Upper lobe of right lung (tissue), 1 donor: ENCODE data around the gene PTPRG. TPM values are rescaled to one million over a fixed set of nuclear protein-coding genes. Genes with fewer than 3 reads are reported as not detected.

Experiments used
- ATAC-seq: fragments of 200-7000 bp; cut with Tn5 transposase; one replicate; pipeline ENCODE4 v1.9.1; 2020; ENCODE audit warnings: mild to moderate bottlenecking, moderate library complexity
- DNase-seq: peaks from one replicate; pipeline ENCODE4 v3.0.0-alpha.2; 2020
- H3K27ac ChIP-seq: fragments of 200-600 bp; one replicate; pipeline ENCODE4 v1.8.0; 2022
- H3K27me3 ChIP-seq: fragments of 200-600 bp; one replicate; pipeline ENCODE4 v1.8.0; 2022; ENCODE audit warnings: mild to moderate bottlenecking
- H3K36me3 ChIP-seq: fragments of 200-600 bp; one replicate; pipeline ENCODE4 v1.8.0; 2022
- H3K4me1 ChIP-seq: fragments of 200-600 bp; one replicate; pipeline ENCODE4 v1.8.0; 2022
- H3K4me3 ChIP-seq: fragments of 200-600 bp; one replicate; pipeline ENCODE4 v1.8.0; 2022; ENCODE audit warnings: mild to moderate bottlenecking
- H3K9me3 ChIP-seq: fragments of 200-600 bp; one replicate; pipeline ENCODE4 v1.8.0; 2022
- intact Hi-C: fragments of 100-400 bp; cut with DNase I; formaldehyde crosslinking; loops from one replicate; pipeline ENCODE4 v1.11.0; 2022
- total RNA-seq: library from RNA; stranded (reverse); fragmentation: NEBNext Ultra II Directional; extraction: Animal tissue kit (Norgen Biotek cat#: 25700); gene quantifications from one replicate; pipeline ENCODE4 v1.2.1, GENCODE V29; 2021
- TF ChIP-seq, protein P1 (sequence below): fragments of 200-600 bp; IDR thresholded peaks from one replicate; pipeline ENCODE4 v1.8.0; 2022; ENCODE audit warnings: antibody characterized with exemption
- donor health status: DM: no; HTN: yes; CAD: no; lungs with severe emphysema.

PTPRG gene
- total RNA-seq, 1 donor from 2014 or later, result 86.7 TPM

DNA sequence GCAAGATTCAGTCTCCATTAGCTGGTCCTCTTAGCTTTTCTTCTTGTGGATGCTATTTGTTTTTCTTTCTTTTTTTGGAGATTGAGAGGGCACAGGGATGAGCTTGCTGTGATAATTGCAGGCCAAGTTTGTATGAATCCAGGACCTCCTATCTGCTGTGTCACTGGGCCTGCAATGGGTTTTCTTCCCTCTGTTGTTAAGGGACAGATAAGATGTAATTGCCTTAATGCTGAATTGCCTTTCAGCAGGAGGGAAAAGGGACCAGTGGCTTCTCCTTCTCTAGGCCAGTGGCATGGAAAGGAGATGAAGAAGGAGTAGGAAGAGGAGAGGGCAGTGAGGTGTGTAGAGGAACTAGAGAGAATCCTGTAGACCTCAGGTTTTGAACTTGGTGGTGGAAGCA, 29.9 kb downstream of the PTPRG start:
- Histone ChIP-seq H3K4me1 (peaks cover 11% of the 10 kb centered on the region), H3K36me3 (peaks cover 10% of the 10 kb centered on the region), H3K27me3 (no peaks in the 10 kb centered on the region), H3K4me3 (no peak overlapping the region), H3K9me3 (no peaks in the 10 kb centered on the region), H3K27ac (no peak overlapping the region)
- TF ChIP-seq, protein P1, sequence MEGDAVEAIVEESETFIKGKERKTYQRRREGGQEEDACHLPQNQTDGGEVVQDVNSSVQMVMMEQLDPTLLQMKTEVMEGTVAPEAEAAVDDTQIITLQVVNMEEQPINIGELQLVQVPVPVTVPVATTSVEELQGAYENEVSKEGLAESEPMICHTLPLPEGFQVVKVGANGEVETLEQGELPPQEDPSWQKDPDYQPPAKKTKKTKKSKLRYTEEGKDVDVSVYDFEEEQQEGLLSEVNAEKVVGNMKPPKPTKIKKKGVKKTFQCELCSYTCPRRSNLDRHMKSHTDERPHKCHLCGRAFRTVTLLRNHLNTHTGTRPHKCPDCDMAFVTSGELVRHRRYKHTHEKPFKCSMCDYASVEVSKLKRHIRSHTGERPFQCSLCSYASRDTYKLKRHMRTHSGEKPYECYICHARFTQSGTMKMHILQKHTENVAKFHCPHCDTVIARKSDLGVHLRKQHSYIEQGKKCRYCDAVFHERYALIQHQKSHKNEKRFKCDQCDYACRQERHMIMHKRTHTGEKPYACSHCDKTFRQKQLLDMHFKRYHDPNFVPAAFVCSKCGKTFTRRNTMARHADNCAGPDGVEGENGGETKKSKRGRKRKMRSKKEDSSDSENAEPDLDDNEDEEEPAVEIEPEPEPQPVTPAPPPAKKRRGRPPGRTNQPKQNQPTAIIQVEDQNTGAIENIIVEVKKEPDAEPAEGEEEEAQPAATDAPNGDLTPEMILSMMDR, result no peak
- no peak for ATAC-seq
- no peak for DNase-seq
- intact Hi-C loops, result no loop called here

GRCh38 chr3:61593446-61594029, 32.2 kb downstream of the PTPRG start:
- H3K9me3 ChIP-seq, result no peaks in the 10 kb centered on the region
- ATAC-seq (no peak), DNase-seq (no peak)
- no peak overlapping the region for H3K27ac ChIP-seq
- TF ChIP-seq, protein P1, result no peak
- H3K36me3 ChIP-seq, result peaks cover 6% of the 10 kb centered on the region
- H3K4me1 ChIP-seq, result peaks cover 16% of the 10 kb centered on the region
- intact Hi-C loops, result no loop called here
- no peaks in the 10 kb centered on the region for H3K27me3 ChIP-seq
- H3K4me3 ChIP-seq, result no peak overlapping the region

DNA sequence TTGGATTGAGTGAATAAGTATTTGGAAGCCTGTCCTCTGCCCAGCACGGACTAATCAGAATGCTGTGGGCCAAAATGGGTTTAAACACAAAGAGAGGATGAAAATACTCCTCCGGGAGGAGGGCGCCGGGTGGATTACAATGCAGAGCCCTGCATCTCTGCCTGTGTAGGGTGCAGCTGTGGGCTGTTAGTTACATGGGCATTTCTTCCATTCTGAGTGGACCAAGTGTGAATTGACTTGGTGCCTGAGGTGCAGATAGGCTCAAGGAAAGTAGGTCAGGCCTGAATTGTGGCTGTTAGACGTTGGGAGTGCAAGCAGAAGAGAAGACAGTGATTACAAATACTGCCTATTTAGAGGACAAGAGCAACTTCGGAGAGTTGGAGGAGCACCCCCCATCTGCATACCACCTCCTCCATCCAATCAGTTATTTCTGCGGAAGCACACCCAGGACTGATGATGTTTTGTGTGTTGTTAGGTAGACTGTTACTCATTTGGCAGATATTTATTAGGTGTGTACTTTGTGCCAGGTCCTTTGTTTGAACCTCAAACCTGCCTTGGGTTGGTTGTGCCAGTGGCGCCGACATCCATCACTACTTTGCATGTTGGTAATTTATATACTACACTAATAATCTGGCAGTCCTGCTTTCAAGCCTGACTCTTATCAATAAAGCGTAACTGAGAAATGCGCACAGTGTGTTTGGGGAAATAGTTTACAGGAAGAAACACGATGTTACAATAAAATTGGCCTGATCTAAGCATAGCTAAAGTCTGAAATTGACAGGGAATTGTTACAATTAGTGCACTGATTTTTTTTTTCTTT, 33.0 kb downstream of the PTPRG start:
- TF ChIP-seq, protein P1, result no peak
- no peaks in the 10 kb centered on the region for H3K27me3 ChIP-seq
- ATAC-seq, result peak; percentile 19
- DNase-seq, result no peak
- no peak overlapping the region for H3K4me3 ChIP-seq
- H3K4me1 ChIP-seq, result peaks cover 16% of the 10 kb centered on the region
- H3K9me3 ChIP-seq, result no peaks in the 10 kb centered on the region
- no peak overlapping the region for H3K27ac ChIP-seq
- intact Hi-C loops, result no loop called here
- no peaks in the 10 kb centered on the region for H3K36me3 ChIP-seq

DNA sequence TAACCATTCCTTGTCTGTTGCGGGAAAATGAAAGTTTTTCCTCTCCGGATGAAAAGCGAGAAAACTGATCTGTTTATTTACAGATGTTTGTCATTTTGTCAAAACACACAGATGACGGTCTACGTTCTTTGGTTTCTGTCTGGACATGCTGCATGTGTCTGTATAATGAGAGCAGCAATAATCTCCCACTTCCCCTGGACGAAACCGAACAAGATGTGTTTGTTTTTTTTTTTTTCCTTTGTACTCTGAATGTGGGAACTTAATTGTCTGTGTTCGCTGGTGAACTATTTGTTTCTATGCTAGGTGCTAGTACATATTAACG, 33.6 kb downstream of the PTPRG start:
- TF ChIP-seq, protein P1, result no peak
- no peaks in the 10 kb centered on the region for H3K27me3 ChIP-seq
- ATAC-seq, result no peak
- intact Hi-C loops, result no loop called here
- H3K27ac ChIP-seq, result no peak overlapping the region
- DNase-seq, result no peak
- no peaks in the 10 kb centered on the region for H3K9me3 ChIP-seq
- H3K4me1 ChIP-seq, result peaks cover 16% of the 10 kb centered on the region
- no peaks in the 10 kb centered on the region for H3K36me3 ChIP-seq
- H3K4me3 ChIP-seq, result no peak overlapping the region

GRCh38 chr3:61595288-61595687, 33.9 kb downstream of the PTPRG start:
- DNase-seq (no peak), ATAC-seq (no peak)
- H3K9me3 ChIP-seq, result no peaks in the 10 kb centered on the region
- peaks cover 16% of the 10 kb centered on the region for H3K4me1 ChIP-seq
- TF ChIP-seq, protein P1, result no peak
- no peak overlapping the region for H3K4me3 ChIP-seq
- no peaks in the 10 kb centered on the region for H3K36me3 ChIP-seq
- no peak overlapping the region for H3K27ac ChIP-seq
- intact Hi-C loops, result no loop called here
- no peaks in the 10 kb centered on the region for H3K27me3 ChIP-seq
